WTC11 (cell line): ENCODE results near the gene TAAR8. TPM values are rescaled to one million over a fixed set of nuclear protein-coding genes. Genes with fewer than 3 reads are reported as not detected.

Experiments used
- ATAC-seq: fragments of 200-7000 bp; cut with Tn5 transposase; 2 replicates; pipeline ENCODE4 v1.10.0; 2021; ENCODE audit warnings: mild to moderate bottlenecking, moderate library complexity
- CTCF ChIA-PET: fragments of 300-600 bp; sonication (Branson Sonifier 250); formaldehyde crosslinking; loops from one replicate; lab custom pipeline; 2021; ENCODE audit warnings: antibody characterized with exemption; lab: Charles Lee
- POLR2A ChIA-PET: fragments of 350-600 bp; sonication (Branson Sonifier 250); formaldehyde crosslinking; loops from one replicate; lab custom pipeline; 2021; ENCODE audit warnings: antibody characterized with exemption; lab: Charles Lee
- DNase-seq: peaks from one replicate; pipeline ENCODE4 v3.0.0; 2021; ENCODE audit warnings: low spot score
- H3K27ac Mint-ChIP-seq: 2 replicates; pipeline ENCODE4 v1.8.0; 2021; ENCODE audit warnings: mixed read lengths
- H3K27me3 Mint-ChIP-seq: 2 replicates; pipeline ENCODE4 v1.8.0; 2021; ENCODE audit warnings: low read depth, mild to moderate bottlenecking, moderate library complexity, mixed read lengths
- H3K36me3 Mint-ChIP-seq: 2 replicates; pipeline ENCODE4 v1.8.0; 2021; ENCODE audit warnings: mixed read lengths
- H3K4me1 Mint-ChIP-seq: 2 replicates; pipeline ENCODE4 v1.8.0; 2022; ENCODE audit warnings: mixed read lengths
- H3K4me3 Mint-ChIP-seq: 2 replicates; pipeline ENCODE4 v1.8.0; 2021; ENCODE audit warnings: mild to moderate bottlenecking, moderate library complexity, mixed read lengths
- H3K9me3 Mint-ChIP-seq: 2 replicates; pipeline ENCODE4 v1.8.0; 2021; ENCODE audit warnings: mixed read lengths
- CREM ChIP-seq: sonication (generic); formaldehyde crosslinking; IDR thresholded peaks from 2 replicates; pipeline ENCODE4 v1.8.1; 2022; ENCODE audit warnings: mild to moderate bottlenecking, missing genetic modification reagents, moderate library complexity
- EMX1 ChIP-seq: fragments of 250-450 bp; sonication (Bioruptor Pico); IDR thresholded peaks from 2 replicates; pipeline ENCODE4 v1.8.0; 2021; ENCODE audit warnings: mild to moderate bottlenecking
- FOXP1 ChIP-seq: sonication (generic); formaldehyde crosslinking; IDR thresholded peaks from 2 replicates; pipeline ENCODE4 v1.8.0; 2022; ENCODE audit warnings: missing genetic modification reagents, mild to moderate bottlenecking, moderate library complexity, borderline replicate concordance
- JAZF1 ChIP-seq: fragments of 250-450 bp; sonication (Bioruptor Pico); IDR thresholded peaks from 2 replicates; pipeline ENCODE4 v1.9.0; 2021; ENCODE audit warnings: moderate library complexity, mild to moderate bottlenecking, inconsistent platforms
- JUN ChIP-seq: sonication (generic); formaldehyde crosslinking; IDR thresholded peaks from 2 replicates; pipeline ENCODE4 v1.8.0; 2023; ENCODE audit warnings: mild to moderate bottlenecking, missing genetic modification reagents
- MYBL2 ChIP-seq: sonication (generic); formaldehyde crosslinking; IDR thresholded peaks from 2 replicates; pipeline ENCODE4 v1.8.1; 2023; ENCODE audit warnings: mild to moderate bottlenecking, moderate library complexity, missing genetic modification reagents
- NFATC4 ChIP-seq: fragments of 250-450 bp; sonication (Bioruptor Pico); IDR thresholded peaks from 2 replicates; pipeline ENCODE4 v1.9.0; 2021; ENCODE audit warnings: mild to moderate bottlenecking
- NFE2L1 ChIP-seq: sonication (generic); formaldehyde crosslinking; IDR thresholded peaks from 2 replicates; pipeline ENCODE4 v1.8.1; 2023; ENCODE audit warnings: missing genetic modification reagents
- NR2C2 ChIP-seq: sonication (generic); formaldehyde crosslinking; IDR thresholded peaks from 2 replicates; pipeline ENCODE4 v1.8.0; 2022; ENCODE audit warnings: mild to moderate bottlenecking, missing genetic modification reagents
- RELA ChIP-seq: sonication (generic); formaldehyde crosslinking; IDR thresholded peaks from 2 replicates; pipeline ENCODE4 v1.8.1; 2022; ENCODE audit warnings: missing genetic modification reagents, mild to moderate bottlenecking, borderline replicate concordance
- ZBTB21 ChIP-seq: sonication (generic); formaldehyde crosslinking; IDR thresholded peaks from 2 replicates; pipeline ENCODE4 v1.8.1; 2023; ENCODE audit warnings: mild to moderate bottlenecking, missing genetic modification reagents, borderline replicate concordance
- ZNF263 ChIP-seq: sonication (generic); formaldehyde crosslinking; IDR thresholded peaks from 2 replicates; pipeline ENCODE4 v1.8.1; 2022; ENCODE audit warnings: low read depth, mild to moderate bottlenecking, moderate library complexity, missing genetic modification reagents
- ZNF317 ChIP-seq: sonication (generic); formaldehyde crosslinking; IDR thresholded peaks from 2 replicates; pipeline ENCODE4 v1.8.1; 2023; ENCODE audit warnings: low read depth, mild to moderate bottlenecking, moderate library complexity, missing genetic modification reagents, borderline replicate concordance
- total RNA-seq: library from RNA; stranded (reverse); gene quantifications from 3 replicates; pipeline ENCODE4 v1.2.3, GENCODE V29; 2021
- TF ChIP-seq, protein P1 (sequence below): sonication (generic); formaldehyde crosslinking; IDR thresholded peaks from 2 replicates; pipeline ENCODE4 v1.8.0; 2022; ENCODE audit warnings: mild to moderate bottlenecking, missing genetic modification reagents
- TF ChIP-seq, protein P2 (sequence below): fragments of 250-450 bp; sonication (Bioruptor Pico); conservative IDR thresholded peaks from 2 replicates; pipeline ENCODE4 v1.9.0; 2021; ENCODE audit warnings: mild to moderate bottlenecking
- TF ChIP-seq, protein P3 (sequence below): sonication (generic); formaldehyde crosslinking; IDR thresholded peaks from 2 replicates; pipeline ENCODE4 v1.8.0; 2023; ENCODE audit warnings: mild to moderate bottlenecking, missing genetic modification reagents
- TF ChIP-seq, protein P4 (sequence below): sonication (generic); formaldehyde crosslinking; IDR thresholded peaks from 2 replicates; pipeline ENCODE4 v1.8.1; 2022; ENCODE audit warnings: low read depth, missing genetic modification reagents, borderline replicate concordance
- TF ChIP-seq, protein P5 (sequence below): sonication (generic); formaldehyde crosslinking; IDR thresholded peaks from 2 replicates; pipeline ENCODE4 v1.8.1; 2022; ENCODE audit warnings: mild to moderate bottlenecking, moderate library complexity, missing genetic modification reagents
- TF ChIP-seq, protein P6 (sequence below): sonication (generic); formaldehyde crosslinking; IDR thresholded peaks from 2 replicates; pipeline ENCODE4 v1.8.1; 2023; ENCODE audit warnings: mild to moderate bottlenecking, missing genetic modification reagents, borderline replicate concordance
- TF ChIP-seq, protein P7 (sequence below): sonication (generic); formaldehyde crosslinking; IDR thresholded peaks from 2 replicates; pipeline ENCODE4 v1.8.1; 2022; ENCODE audit warnings: missing genetic modification reagents, borderline replicate concordance

The TAAR8 gene
- total RNA-seq, 1 experiment from 2014 or later = not detected

DNA sequence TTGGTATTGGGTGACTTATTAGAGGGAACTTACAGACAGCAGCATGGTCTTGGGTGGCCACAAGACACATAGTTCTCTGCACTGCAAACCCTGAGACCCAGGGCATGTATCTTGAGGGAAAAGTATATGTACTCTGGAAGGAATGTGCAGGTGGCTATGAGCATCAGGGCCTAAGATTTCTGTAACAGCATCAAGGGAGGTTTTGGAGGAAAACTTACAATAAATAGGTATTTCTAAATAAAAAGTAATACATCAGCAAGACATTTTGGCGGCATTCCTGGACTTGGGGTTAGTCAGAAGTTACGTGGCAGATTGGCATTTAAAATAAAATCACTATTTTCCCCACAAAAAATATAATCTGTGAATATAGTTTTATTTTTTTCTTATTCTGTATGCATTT, 31.5 kb upstream of the TAAR8 start (continued):
- TF ChIP-seq MYBL2 (CRISPR knock-in tag) (no peak), FOXP1 (CRISPR knock-in tag) (no peak), NR2C2 (CRISPR knock-in tag) (no peak), ZNF263 (CRISPR knock-in tag) (no peak), JUN (CRISPR knock-in tag) (no peak), NFE2L1 (CRISPR knock-in tag) (no peak)
- TF ChIP-seq, protein P1, sequence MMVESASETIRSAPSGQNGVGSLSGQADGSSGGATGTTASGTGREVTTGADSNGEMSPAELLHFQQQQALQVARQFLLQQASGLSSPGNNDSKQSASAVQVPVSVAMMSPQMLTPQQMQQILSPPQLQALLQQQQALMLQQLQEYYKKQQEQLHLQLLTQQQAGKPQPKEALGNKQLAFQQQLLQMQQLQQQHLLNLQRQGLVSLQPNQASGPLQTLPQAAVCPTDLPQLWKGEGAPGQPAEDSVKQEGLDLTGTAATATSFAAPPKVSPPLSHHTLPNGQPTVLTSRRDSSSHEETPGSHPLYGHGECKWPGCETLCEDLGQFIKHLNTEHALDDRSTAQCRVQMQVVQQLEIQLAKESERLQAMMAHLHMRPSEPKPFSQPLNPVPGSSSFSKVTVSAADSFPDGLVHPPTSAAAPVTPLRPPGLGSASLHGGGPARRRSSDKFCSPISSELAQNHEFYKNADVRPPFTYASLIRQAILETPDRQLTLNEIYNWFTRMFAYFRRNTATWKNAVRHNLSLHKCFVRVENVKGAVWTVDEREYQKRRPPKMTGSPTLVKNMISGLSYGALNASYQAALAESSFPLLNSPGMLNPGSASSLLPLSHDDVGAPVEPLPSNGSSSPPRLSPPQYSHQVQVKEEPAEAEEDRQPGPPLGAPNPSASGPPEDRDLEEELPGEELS (CRISPR knock-in tag) = no peak
- TF ChIP-seq, protein P2, sequence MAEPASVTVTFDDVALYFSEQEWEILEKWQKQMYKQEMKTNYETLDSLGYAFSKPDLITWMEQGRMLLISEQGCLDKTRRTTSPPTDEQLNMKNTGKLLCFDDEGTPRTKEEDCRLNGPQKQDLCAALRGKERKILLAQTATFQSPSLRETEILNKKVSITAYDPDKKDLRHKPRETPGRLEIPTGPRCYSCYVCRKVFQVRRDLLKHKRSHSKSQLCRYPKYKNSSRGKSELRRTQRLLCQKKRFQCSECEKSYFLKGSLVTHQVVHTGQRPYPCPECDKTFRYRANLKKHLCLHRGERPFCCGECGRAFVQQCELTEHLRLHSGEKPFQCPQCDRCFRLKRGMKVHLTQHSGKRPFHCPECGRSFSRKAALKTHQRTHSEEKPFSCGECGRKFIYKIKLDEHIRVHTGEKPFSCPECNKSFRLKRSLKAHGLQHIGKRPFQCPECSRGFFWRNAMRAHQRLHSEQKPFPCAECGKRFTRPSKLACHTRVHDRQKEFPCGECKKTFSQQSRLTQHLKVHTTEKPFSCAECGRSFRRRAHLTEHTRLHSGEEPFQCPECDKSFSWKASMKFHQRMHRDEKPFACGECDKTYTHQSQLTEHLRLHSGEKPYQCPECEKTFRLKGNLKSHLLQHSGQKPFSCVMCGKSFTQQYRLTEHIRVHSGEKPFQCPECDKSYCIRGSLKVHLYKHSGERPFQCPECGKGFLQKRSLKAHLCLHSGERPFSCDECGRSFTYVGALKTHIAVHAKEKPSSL (CRISPR knock-in tag) = no peak
- TF ChIP-seq, protein P3, sequence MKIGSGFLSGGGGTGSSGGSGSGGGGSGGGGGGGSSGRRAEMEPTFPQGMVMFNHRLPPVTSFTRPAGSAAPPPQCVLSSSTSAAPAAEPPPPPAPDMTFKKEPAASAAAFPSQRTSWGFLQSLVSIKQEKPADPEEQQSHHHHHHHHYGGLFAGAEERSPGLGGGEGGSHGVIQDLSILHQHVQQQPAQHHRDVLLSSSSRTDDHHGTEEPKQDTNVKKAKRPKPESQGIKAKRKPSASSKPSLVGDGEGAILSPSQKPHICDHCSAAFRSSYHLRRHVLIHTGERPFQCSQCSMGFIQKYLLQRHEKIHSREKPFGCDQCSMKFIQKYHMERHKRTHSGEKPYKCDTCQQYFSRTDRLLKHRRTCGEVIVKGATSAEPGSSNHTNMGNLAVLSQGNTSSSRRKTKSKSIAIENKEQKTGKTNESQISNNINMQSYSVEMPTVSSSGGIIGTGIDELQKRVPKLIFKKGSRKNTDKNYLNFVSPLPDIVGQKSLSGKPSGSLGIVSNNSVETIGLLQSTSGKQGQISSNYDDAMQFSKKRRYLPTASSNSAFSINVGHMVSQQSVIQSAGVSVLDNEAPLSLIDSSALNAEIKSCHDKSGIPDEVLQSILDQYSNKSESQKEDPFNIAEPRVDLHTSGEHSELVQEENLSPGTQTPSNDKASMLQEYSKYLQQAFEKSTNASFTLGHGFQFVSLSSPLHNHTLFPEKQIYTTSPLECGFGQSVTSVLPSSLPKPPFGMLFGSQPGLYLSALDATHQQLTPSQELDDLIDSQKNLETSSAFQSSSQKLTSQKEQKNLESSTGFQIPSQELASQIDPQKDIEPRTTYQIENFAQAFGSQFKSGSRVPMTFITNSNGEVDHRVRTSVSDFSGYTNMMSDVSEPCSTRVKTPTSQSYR = no peak

DNA sequence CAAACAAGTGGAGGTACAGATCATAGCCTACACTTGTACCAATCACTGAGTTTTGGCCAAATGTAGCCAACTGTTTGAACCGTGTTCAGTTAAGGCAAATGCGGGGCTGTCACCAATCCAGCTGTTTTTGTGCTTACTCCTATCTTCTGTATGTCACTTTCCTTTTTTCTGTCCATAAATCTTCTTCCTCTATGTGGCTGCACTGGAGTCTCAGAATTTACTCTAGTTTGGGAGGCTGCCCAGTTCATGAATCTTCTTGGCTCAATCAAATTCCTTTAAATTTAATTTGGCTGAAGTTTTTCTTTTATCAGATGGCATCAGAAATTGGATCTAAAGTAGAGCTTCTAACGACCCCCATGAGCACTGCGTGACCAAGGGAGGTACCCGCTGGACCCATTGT, 27.8 kb upstream of the TAAR8 start:
- no peak for DNase-seq
- no peak overlapping the region for H3K27ac Mint-ChIP-seq
- no peaks in the 10 kb centered on the region for H3K36me3 Mint-ChIP-seq
- ATAC-seq = no peak
- POLR2A ChIA-PET = no interaction called here
- H3K27me3 Mint-ChIP-seq = peaks cover 10% of the 10 kb centered on the region
- CTCF ChIA-PET = interaction anchor here (1.4 kb wide), 1 partner anchor 243 kb away, joined by 3 read pairs; no protein-coding TSS in a partner anchor
- no peak overlapping the region for H3K4me3 Mint-ChIP-seq
- H3K4me1 Mint-ChIP-seq = peaks cover 8% of the 10 kb centered on the region
- H3K9me3 Mint-ChIP-seq = no peaks in the 10 kb centered on the region
- TF ChIP-seq JAZF1 = no peak
- no peak for TF ChIP-seq RELA
- TF ChIP-seq, protein P4, sequence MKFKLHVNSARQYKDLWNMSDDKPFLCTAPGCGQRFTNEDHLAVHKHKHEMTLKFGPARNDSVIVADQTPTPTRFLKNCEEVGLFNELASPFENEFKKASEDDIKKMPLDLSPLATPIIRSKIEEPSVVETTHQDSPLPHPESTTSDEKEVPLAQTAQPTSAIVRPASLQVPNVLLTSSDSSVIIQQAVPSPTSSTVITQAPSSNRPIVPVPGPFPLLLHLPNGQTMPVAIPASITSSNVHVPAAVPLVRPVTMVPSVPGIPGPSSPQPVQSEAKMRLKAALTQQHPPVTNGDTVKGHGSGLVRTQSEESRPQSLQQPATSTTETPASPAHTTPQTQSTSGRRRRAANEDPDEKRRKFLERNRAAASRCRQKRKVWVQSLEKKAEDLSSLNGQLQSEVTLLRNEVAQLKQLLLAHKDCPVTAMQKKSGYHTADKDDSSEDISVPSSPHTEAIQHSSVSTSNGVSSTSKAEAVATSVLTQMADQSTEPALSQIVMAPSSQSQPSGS (CRISPR knock-in tag) = no peak
- TF ChIP-seq EMX1 (CRISPR knock-in tag) = no peak
- TF ChIP-seq ZBTB21 (CRISPR knock-in tag) = no peak
- TF ChIP-seq, protein P5, sequence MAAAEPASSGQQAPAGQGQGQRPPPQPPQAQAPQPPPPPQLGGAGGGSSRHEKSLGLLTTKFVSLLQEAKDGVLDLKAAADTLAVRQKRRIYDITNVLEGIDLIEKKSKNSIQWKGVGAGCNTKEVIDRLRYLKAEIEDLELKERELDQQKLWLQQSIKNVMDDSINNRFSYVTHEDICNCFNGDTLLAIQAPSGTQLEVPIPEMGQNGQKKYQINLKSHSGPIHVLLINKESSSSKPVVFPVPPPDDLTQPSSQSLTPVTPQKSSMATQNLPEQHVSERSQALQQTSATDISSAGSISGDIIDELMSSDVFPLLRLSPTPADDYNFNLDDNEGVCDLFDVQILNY (CRISPR knock-in tag) = no peak
- TF ChIP-seq, protein P6, sequence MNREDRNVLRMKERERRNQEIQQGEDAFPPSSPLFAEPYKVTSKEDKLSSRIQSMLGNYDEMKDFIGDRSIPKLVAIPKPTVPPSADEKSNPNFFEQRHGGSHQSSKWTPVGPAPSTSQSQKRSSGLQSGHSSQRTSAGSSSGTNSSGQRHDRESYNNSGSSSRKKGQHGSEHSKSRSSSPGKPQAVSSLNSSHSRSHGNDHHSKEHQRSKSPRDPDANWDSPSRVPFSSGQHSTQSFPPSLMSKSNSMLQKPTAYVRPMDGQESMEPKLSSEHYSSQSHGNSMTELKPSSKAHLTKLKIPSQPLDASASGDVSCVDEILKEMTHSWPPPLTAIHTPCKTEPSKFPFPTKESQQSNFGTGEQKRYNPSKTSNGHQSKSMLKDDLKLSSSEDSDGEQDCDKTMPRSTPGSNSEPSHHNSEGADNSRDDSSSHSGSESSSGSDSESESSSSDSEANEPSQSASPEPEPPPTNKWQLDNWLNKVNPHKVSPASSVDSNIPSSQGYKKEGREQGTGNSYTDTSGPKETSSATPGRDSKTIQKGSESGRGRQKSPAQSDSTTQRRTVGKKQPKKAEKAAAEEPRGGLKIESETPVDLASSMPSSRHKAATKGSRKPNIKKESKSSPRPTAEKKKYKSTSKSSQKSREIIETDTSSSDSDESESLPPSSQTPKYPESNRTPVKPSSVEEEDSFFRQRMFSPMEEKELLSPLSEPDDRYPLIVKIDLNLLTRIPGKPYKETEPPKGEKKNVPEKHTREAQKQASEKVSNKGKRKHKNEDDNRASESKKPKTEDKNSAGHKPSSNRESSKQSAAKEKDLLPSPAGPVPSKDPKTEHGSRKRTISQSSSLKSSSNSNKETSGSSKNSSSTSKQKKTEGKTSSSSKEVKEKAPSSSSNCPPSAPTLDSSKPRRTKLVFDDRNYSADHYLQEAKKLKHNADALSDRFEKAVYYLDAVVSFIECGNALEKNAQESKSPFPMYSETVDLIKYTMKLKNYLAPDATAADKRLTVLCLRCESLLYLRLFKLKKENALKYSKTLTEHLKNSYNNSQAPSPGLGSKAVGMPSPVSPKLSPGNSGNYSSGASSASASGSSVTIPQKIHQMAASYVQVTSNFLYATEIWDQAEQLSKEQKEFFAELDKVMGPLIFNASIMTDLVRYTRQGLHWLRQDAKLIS (CRISPR knock-in tag) = no peak
- TF ChIP-seq NFATC4 (CRISPR knock-in tag) = no peak
- TF ChIP-seq, protein P7, sequence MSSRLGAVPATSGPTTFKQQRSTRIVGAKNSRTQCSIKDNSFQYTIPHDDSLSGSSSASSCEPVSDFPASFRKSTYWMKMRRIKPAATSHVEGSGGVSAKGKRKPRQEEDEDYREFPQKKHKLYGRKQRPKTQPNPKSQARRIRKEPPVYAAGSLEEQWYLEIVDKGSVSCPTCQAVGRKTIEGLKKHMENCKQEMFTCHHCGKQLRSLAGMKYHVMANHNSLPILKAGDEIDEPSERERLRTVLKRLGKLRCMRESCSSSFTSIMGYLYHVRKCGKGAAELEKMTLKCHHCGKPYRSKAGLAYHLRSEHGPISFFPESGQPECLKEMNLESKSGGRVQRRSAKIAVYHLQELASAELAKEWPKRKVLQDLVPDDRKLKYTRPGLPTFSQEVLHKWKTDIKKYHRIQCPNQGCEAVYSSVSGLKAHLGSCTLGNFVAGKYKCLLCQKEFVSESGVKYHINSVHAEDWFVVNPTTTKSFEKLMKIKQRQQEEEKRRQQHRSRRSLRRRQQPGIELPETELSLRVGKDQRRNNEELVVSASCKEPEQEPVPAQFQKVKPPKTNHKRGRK = no peak
- no peak for TF ChIP-seq ZNF317
- no peak for TF ChIP-seq CREM (CRISPR knock-in tag)
- no peak for TF ChIP-seq JUN (CRISPR knock-in tag)
